ENCODE results near the gene CD6.

CD6 gene

DNA sequence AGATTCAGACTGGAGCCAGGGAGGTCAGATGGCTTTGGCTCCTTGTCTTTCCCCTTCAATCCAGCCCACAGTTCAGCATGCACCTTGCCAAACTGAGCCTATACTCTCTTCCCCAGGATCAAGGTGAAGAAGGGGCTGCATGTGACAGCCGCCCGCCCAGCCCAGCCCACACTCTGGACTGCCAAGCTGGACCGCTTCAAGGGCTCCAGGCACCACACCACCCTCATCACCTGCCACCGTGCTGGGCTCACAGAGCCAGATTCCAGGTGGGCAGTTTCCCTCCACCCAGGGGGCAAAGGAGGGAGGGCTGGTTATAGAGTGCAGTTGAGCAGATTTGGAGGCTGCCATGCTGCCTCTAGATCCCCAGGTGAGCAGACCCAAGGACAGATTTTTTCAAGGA lies 41.1 kb upstream of the CD6 start:
- H3K9me3 ChIP-seq (ENCODE audit: control insufficient read depth, insufficient read depth, low read length), result no peaks in the 10 kb centered on the region
- peaks cover 5% of the 10 kb centered on the region; the same call in 1 of the 2 replicates for H3K36me3 ChIP-seq (ENCODE audit: insufficient read depth, low read length)
- H3K9ac ChIP-seq (ENCODE audit: low read depth, low read length), result no peak overlapping the region
- H3K4me1 ChIP-seq (ENCODE audit: insufficient read depth, low read length), result peaks cover 14% of the 10 kb centered on the region

DNA sequence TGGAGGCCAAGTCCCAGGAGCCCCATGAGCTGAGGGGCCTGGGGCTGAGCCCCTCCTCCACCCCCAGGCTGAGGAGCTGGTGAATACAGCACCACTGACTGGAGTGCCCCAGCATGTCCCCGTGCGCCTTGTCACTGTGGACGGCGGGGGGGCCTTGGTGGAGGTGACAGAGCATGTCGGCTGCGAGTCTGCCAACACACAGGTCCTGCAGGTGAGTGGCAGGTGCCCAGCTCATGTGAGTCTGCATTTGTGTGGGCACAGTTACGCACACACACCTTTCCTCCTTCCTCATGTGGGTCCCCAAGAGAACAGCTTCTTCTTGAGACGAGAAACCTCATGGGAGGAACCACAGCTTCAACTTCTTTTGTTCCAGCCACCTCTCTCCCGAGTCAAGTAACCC lies 39.6 kb upstream of the CD6 start:
- no peaks in the 10 kb centered on the region for H3K9me3 ChIP-seq (ENCODE audit: control insufficient read depth, insufficient read depth, low read length)
- peaks cover 10% of the 10 kb centered on the region for H3K4me1 ChIP-seq (ENCODE audit: insufficient read depth, low read length)
- no peak overlapping the region for H3K9ac ChIP-seq (ENCODE audit: low read depth, low read length)
- H3K36me3 ChIP-seq (ENCODE audit: insufficient read depth, low read length), result peaks cover 5% of the 10 kb centered on the region; the same call in 1 of the 2 replicates

DNA sequence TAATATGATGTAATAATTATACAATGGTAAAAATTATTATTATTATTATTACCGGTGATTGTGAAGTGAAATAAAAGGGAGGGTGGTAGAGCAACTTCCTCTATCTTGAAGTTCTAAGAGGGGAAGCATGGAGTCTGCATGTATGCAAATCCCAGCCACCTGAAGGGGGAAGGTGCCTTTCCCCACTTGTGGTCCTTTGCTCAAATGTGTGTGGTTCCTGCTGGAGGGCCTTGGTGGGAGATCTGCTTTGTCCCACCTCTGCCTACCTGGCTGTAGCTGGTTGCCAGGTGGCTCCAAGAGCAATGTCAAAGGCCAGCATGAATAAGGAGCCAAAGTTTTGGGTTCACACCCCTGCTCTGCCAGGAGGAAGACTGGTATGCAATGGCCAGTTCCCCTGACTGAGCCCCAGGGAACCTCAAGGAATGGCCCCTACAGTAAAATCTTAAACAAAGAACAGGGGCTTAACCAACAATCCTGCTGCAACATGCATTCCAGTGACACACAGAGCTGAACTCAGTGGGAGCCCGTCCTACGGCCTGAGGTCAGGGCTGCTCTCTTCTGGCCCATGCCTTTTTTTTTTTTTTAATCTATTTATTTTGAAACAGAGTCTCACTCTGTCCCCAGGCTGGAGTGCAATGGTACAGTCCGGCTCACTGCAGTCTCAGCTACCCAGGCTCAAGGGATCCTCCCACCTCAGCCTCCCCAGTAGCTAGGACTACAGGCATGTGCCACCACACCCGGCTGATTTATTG lies 38.7 kb upstream of the CD6 start:
- H3K9ac ChIP-seq (ENCODE audit: low read depth, low read length), result no peak overlapping the region

DNA sequence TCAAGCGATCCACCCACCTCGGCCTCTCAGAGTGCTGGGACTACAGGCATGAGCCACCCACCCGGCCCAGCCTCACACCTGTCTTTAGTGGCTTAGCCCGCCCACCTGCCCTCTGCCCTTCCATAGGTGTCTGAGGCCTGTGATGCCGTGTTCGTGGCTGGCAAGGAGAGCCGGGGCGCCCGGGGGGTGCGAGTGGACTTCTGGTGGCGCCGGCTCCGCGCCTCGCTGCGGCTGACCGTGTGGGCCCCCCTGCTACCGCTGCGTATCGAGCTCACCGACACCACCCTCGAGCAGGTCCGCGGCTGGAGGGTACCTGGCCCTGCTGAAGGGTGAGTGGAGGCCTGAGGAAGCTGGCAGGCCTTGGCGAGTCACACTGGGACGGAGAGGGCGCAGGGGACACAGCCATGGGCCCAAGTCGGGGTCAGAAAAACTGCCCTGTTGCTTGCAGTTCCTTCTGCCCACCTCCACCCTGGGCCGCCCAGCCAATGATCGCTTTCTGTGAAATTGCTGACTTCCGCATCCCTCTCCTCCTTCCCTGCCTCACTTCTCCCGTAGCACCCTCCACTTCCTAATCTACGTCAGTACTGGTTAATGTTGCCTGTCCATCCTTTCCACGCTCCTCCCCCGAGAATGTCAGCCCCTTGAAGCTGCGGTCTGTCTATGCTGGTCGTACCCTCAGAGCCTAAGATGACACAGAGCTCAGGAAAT lies 37.9 kb upstream of the CD6 start:
- H3K9ac ChIP-seq (ENCODE audit: low read depth, low read length), result no peak overlapping the region
- H3K9me3 ChIP-seq (ENCODE audit: control insufficient read depth, insufficient read depth, low read length), result no peaks in the 10 kb centered on the region
- H3K4me1 ChIP-seq (ENCODE audit: insufficient read depth, low read length), result peaks cover 10% of the 10 kb centered on the region
- peaks cover 5% of the 10 kb centered on the region; the same call in 1 of the 2 replicates for H3K36me3 ChIP-seq (ENCODE audit: insufficient read depth, low read length)

More for the DNA sequence above, 38.7 kb upstream of the CD6 start:
- Histone ChIP-seq H3K4me1 (ENCODE audit: insufficient read depth, low read length) (peaks cover 10% of the 10 kb centered on the region), H3K9me3 (ENCODE audit: control insufficient read depth, insufficient read depth, low read length) (no peaks in the 10 kb centered on the region), H3K36me3 (ENCODE audit: insufficient read depth, low read length) (peaks cover 5% of the 10 kb centered on the region; the same call in 1 of the 2 replicates)

DNA sequence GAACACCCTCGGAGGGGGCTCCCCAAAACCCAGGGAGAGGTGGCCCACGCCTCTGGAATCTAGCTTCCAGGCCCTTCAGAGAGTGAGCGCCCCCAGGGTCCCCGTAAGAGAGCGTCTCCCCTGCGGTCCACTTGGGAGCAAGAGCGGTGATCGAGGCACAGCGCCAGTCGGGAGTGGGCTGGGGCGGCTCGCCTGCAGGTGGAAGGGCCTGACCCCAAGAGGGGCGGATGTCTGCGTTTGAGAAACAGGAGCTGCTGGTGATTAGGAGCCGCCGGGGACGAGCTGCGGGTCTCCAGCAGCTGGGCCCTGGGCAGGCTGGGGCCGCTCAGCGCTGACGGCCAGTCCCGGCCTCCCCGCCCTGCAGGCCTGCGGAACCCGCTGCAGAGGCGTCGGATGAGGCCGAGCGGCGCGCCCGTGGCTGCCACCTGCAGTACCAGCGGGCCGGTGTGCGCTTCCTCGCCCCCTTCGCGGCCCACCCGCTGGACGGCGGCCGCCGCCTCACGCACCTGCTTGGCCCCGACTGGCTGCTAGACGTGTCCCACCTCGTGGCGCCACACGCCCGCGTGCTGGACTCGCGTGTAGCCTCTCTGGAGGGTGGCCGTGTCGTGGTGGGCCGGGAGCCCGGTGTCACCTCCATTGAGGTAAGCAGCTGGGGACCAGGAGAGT lies 37.2 kb upstream of the CD6 start:
- Histone ChIP-seq H3K4me1 (ENCODE audit: insufficient read depth, low read length) (peaks cover 10% of the 10 kb centered on the region), H3K9ac (ENCODE audit: low read depth, low read length) (no peak overlapping the region), H3K9me3 (ENCODE audit: control insufficient read depth, insufficient read depth, low read length) (no peaks in the 10 kb centered on the region), H3K36me3 (ENCODE audit: insufficient read depth, low read length) (0 out of 2 replicates have a peak, but pooled peaks cover 5% of the 10 kb centered on the region)

DNA sequence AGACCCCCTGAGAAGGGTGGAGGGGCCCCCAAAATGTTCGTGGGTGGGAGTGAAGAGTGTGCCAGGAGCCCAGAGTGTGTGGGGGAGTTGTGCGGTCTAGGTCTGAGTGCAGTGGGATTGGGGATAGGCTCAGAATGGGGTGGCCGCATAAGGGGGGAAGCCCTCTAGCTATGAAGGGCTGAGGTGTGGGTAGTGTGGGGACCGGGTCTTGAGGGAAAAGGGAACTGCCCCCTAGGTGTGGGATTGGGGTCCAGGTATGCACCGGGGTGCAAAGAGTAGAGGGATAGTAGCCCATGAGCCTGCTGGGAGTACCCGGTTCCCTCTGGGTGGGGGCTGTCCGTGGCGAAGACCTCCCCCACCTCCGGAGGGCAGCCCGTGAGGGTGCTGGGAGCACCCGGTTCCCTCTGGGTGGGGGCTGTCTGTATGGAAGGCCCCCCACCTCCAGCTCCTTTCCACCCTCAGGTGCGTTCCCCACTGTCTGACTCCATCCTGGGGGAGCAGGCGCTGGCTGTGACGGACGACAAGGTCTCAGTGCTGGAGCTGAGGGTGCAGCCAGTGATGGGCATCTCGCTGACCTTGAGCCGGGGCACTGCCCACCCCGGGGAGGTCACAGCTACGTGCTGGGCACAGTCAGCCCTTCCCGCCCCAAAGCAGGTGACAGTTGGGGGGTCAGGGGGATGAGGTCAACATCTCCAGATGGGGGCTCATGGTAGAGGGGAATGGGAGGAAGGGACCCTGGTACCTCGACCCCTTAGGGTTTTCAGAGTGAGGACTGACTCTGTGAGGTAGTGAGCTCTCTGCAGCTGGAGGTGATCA lies 36.5 kb upstream of the CD6 start:
- H3K36me3 ChIP-seq (ENCODE audit: insufficient read depth, low read length), result 0 out of 2 replicates have a peak, but pooled peaks cover 5% of the 10 kb centered on the region
- peaks cover 10% of the 10 kb centered on the region for H3K4me1 ChIP-seq (ENCODE audit: insufficient read depth, low read length)
- H3K9ac ChIP-seq (ENCODE audit: low read depth, low read length), result no peak overlapping the region
- no peaks in the 10 kb centered on the region for H3K9me3 ChIP-seq (ENCODE audit: control insufficient read depth, insufficient read depth, low read length)

DNA sequence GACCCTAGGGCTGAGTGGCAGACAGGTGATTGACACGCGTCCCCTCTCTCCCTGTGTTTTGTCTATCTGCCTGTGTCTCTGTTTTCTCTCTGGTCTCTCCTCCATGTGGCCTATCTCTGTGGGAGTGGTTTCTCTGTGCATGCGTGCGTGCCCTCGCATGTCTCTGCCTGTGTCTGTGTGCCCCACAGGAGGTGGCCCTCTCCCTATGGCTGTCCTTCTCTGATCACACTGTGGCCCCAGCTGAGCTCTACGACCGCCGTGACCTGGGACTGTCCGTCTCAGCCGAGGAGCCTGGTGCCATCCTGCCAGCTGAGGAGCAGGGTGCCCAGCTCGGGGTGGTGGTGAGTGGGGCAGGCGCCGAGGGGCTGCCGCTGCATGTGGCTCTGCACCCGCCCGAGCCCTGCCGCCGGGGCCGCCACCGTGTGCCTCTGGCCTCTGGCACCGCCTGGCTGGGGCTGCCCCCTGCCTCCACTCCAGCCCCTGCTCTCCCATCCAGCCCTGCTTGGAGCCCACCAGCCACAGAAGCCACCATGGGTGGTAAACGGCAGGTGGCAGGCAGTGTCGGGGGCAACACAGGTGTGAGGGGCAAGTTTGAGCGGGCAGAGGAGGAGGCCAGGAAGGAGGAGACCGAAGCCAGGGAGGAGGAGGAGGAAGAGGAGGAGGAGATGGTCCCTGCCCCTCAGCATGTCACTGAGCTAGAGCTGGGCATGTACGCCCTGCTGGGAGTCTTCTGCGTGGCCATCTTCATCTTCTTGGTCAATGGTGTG lies 35.6 kb upstream of the CD6 start:
- H3K36me3 ChIP-seq (ENCODE audit: insufficient read depth, low read length), result 0 out of 2 replicates have a peak, but pooled peaks cover 1% of the 10 kb centered on the region
- no peak overlapping the region for H3K9ac ChIP-seq (ENCODE audit: low read depth, low read length)
- peaks cover 10% of the 10 kb centered on the region for H3K4me1 ChIP-seq (ENCODE audit: insufficient read depth, low read length)
- no peaks in the 10 kb centered on the region for H3K9me3 ChIP-seq (ENCODE audit: control insufficient read depth, insufficient read depth, low read length)

DNA sequence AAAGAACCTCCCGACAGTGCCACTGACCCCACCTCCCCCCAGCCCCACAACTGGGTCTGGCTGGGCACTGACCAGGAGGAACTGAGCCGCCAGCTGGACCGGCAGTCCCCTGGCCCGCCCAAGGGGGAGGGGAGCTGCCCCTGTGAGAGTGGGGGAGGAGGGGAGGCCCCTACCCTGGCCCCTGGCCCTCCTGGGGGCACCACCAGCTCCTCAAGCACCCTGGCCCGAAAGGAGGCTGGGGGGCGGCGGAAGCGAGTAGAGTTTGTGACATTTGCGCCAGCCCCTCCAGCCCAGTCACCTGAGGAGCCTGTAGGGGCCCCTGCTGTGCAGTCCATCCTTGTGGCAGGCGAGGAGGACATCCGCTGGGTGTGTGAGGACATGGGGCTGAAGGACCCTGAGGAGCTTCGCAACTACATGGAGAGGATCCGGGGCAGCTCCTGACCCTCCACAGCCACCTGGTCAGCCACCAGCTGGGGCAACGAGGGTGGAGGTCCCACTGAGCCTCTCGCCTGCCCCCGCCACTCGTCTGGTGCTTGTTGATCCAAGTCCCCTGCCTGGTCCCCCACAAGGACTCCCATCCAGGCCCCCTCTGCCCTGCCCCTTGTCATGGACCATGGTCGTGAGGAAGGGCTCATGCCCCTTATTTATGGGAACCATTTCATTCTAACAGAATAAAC lies 34.9 kb upstream of the CD6 start:
- Histone ChIP-seq H3K9me3 (ENCODE audit: control insufficient read depth, insufficient read depth, low read length) (no peaks in the 10 kb centered on the region), H3K4me1 (ENCODE audit: insufficient read depth, low read length) (peaks cover 10% of the 10 kb centered on the region), H3K36me3 (ENCODE audit: insufficient read depth, low read length) (no peaks in the 10 kb centered on the region), H3K9ac (ENCODE audit: low read depth, low read length) (no peak overlapping the region)

DNA sequence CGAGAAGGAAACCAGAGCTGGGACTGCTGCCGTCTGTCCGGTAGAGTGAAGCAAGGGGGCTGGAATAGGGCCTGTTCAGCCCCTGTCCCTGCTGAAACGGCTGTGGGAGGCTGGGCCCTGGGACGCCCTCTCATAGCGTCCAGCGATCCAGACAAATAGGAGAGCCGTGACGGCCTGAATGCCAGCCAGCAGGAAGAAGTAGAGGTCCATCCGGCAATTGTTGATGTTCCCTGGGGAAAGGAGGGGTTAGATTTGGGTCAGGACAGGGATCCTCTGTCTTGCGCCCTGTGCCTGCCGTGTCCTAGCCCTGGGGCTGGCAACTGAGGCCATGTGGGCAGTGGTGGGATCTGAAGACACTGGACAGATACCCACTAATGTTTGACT lies 34.3 kb upstream of the CD6 start:
- H3K9ac ChIP-seq (ENCODE audit: low read depth, low read length), result no peak overlapping the region
- no peaks in the 10 kb centered on the region for H3K36me3 ChIP-seq (ENCODE audit: insufficient read depth, low read length)
- peaks cover 6% of the 10 kb centered on the region for H3K4me1 ChIP-seq (ENCODE audit: insufficient read depth, low read length)
- H3K9me3 ChIP-seq (ENCODE audit: control insufficient read depth, insufficient read depth, low read length), result no peaks in the 10 kb centered on the region

DNA sequence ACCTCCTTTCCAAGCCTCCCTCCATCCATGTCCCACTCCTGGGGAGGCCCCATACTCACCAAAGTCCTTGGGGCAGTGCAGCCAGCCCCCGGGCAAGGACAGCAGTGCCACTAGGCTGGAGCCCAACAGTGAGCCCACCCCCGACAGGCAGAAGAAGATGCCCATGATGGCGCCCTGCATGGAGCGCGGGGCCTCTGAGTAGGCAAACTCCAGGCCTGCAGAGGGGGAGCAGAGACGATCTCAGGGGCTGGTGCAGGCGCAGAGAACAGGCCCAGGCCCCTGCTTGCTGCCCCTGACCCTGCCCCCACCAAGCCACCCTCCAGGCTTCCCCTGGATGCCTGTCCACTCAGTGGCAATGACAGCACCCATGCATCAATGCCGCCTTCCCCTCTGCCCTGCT lies 33.7 kb upstream of the CD6 start:
- H3K4me1 ChIP-seq (ENCODE audit: insufficient read depth, low read length), result peaks cover under 1% of the 10 kb centered on the region
- no peak overlapping the region for H3K9ac ChIP-seq (ENCODE audit: low read depth, low read length)
- H3K36me3 ChIP-seq (ENCODE audit: insufficient read depth, low read length), result no peaks in the 10 kb centered on the region
- H3K9me3 ChIP-seq (ENCODE audit: control insufficient read depth, insufficient read depth, low read length), result no peaks in the 10 kb centered on the region

DNA sequence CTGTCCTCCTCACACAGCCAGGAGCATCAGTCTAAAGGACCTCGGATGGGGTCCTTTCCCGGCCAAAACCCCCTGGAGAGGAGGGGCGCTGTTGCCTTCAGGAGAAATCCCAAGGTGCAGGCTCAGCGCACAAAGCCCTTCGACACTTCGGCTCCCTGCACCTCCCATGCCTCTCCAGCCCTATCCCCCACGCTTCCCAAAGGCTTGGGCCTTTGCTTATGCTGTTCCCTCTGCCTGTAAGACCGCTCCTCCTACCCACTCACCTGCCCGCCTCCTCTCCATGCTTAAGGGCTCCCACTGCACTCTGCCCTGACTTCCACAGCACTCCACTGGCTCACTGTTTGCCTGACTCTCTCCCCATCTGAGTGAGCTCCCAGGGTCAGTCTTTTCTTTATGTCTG lies 33.0 kb upstream of the CD6 start:
- Histone ChIP-seq H3K9me3 (ENCODE audit: control insufficient read depth, insufficient read depth, low read length) (no peaks in the 10 kb centered on the region), H3K36me3 (ENCODE audit: insufficient read depth, low read length) (no peaks in the 10 kb centered on the region), H3K9ac (ENCODE audit: low read depth, low read length) (no peak overlapping the region), H3K4me1 (ENCODE audit: insufficient read depth, low read length) (no peaks in the 10 kb centered on the region)

DNA sequence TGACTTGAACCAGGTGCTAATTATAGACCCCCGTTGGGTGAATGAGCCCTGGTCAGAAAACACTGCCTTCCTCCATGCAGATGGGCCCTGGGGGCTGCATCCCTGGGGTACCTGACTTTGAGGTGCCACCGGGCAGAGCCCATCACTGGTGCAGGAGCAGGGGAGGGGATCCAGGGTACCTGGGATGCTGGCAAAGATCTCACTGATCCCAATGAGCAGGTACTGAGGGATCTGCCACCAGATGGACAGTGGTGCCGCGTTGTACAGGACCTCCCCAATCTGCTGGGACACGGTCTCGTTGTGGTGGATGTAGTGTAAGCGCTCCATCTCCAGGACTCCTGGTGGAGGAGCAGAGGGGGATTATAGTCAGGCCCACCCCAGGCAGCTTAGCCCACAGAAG lies 32.2 kb upstream of the CD6 start:
- no peak overlapping the region for H3K9ac ChIP-seq (ENCODE audit: low read depth, low read length)
- no peaks in the 10 kb centered on the region for H3K4me1 ChIP-seq (ENCODE audit: insufficient read depth, low read length)
- H3K36me3 ChIP-seq (ENCODE audit: insufficient read depth, low read length), result no peaks in the 10 kb centered on the region
- H3K9me3 ChIP-seq (ENCODE audit: control insufficient read depth, insufficient read depth, low read length), result no peaks in the 10 kb centered on the region

DNA sequence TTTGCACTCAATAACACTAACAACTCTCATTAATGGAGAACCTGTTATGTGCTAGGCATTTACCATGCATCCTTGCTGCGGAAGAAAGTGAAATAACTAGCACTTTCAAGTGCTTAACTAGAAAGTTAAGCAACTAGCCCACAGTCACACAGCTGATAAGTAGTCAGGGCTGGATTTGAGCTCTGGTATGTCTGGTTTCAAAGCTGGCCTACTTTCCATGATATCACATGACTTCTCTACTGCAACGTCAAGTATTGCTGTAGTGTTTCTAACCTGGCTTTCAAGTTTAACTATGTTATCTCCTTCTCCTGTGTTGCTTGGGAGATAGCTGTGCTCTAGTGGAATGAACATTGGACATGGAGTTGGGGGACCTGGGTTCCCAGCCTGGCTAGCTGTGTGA lies 31.6 kb upstream of the CD6 start:
- Histone ChIP-seq H3K9me3 (ENCODE audit: control insufficient read depth, insufficient read depth, low read length) (no peaks in the 10 kb centered on the region), H3K4me1 (ENCODE audit: insufficient read depth, low read length) (no peaks in the 10 kb centered on the region), H3K9ac (ENCODE audit: low read depth, low read length) (no peak overlapping the region), H3K36me3 (ENCODE audit: insufficient read depth, low read length) (no peaks in the 10 kb centered on the region)
